IMR-90 (cell line): ENCODE measurements around the gene MAGI1. TPM values are rescaled to one million over a fixed set of nuclear protein-coding genes. Genes with fewer than 3 reads are reported as not detected.

Source experiments
- ATAC-seq: fragments of 200-7000 bp; cut with Tn5 transposase; 2 replicates; pipeline ENCODE4 v1.9.1; 2020; ENCODE audit warnings: low read depth, mild to moderate bottlenecking, moderate library complexity
- BruUV-seq: library from RNA; stranded (reverse); fragments of 400-500 nt; replicated peaks from 2 replicates; lab custom pipeline; 2021; lab: Mats Ljungman, UMichigan
- CTCF ChIA-PET: fragments of 300-600 bp; formaldehyde crosslinking; extraction: SDS; loops from one replicate; lab custom pipeline; 2021; ENCODE audit warnings: antibody characterized with exemption; lab: Yijun Ruan, JAX
- POLR2A ChIA-PET: fragments of 300-600 bp; sonication (Branson Sonifier 250); formaldehyde crosslinking; loops from one replicate; lab custom pipeline; 2022; ENCODE audit warnings: antibody characterized with exemption; ENCODE audit not compliant: unreplicated experiment; lab: Charles Lee
- DNase-seq: peaks from one replicate; pipeline ENCODE4 v3.0.0; 2013
- H2AFZ ChIP-seq: replicated peaks from 2 replicates; pipeline ENCODE3; 2013; ENCODE audit warnings: low read length, mild to moderate bottlenecking; ENCODE audit not compliant: poor library complexity
- H2AK5ac ChIP-seq: 2 replicates; pipeline ENCODE4 v1.6.1; 2013; ENCODE audit warnings: low read depth, low read length, inconsistent platforms
- H2AK9ac ChIP-seq: replicated peaks from 2 replicates; pipeline ENCODE3; 2013; ENCODE audit warnings: mild to moderate bottlenecking, low read depth, low read length, moderate library complexity; ENCODE audit not compliant: poor library complexity
- H2BK120ac ChIP-seq: 2 replicates; pipeline ENCODE4 v1.6.1; 2013; ENCODE audit warnings: low read depth, low read length, inconsistent platforms
- H2BK15ac ChIP-seq: 3 replicates; pipeline ENCODE4 v1.6.1; 2013; ENCODE audit warnings: low read depth, low read length, inconsistent platforms
- H2BK20ac ChIP-seq: 2 replicates; pipeline ENCODE4 v1.6.1; 2013; ENCODE audit warnings: low read depth, mild to moderate bottlenecking, inconsistent platforms, low read length, moderate library complexity
- H2BK5ac ChIP-seq: 2 replicates; pipeline ENCODE4 v1.6.1; 2013; ENCODE audit warnings: mild to moderate bottlenecking, low read depth, low read length, inconsistent platforms; ENCODE audit not compliant: poor library complexity, severe bottlenecking
- H3K14ac ChIP-seq: replicated peaks from 2 replicates; pipeline ENCODE4 v1.6.1; 2013; ENCODE audit warnings: low read depth, low read length, inconsistent platforms
- H3K18ac ChIP-seq: 2 replicates; pipeline ENCODE4 v1.6.1; 2013; ENCODE audit warnings: low read depth, low read length, control low read depth
- H3K23ac ChIP-seq: 2 replicates; pipeline ENCODE4 v1.6.1; 2013; ENCODE audit warnings: low read depth, low read length, inconsistent platforms
- H3K27ac ChIP-seq: 2 replicates; pipeline ENCODE4 v1.5.1; 2013; ENCODE audit warnings: mild to moderate bottlenecking, control low read depth, low read length; ENCODE audit not compliant: insufficient read depth
- H3K27me3 ChIP-seq: 2 replicates; pipeline ENCODE4 v1.6.1; 2013; ENCODE audit warnings: low read length; ENCODE audit not compliant: control insufficient read depth, insufficient read depth
- H3K36me3 ChIP-seq: 2 replicates; pipeline ENCODE4 v1.6.1; 2013; ENCODE audit warnings: low read length, mixed read lengths; ENCODE audit not compliant: control insufficient read depth, insufficient read depth
- H3K4ac ChIP-seq: 2 replicates; pipeline ENCODE4 v1.6.1; 2013; ENCODE audit warnings: low read depth, low read length, inconsistent platforms
- H3K4me1 ChIP-seq: 2 replicates; pipeline ENCODE4 v1.6.1; 2013; ENCODE audit warnings: low read length, mixed read lengths; ENCODE audit not compliant: control insufficient read depth, insufficient read depth
- H3K4me2 ChIP-seq: 2 replicates; pipeline ENCODE4 v1.6.1; 2013; ENCODE audit warnings: low read depth, mild to moderate bottlenecking, control low read depth, low read length, moderate library complexity
- H3K4me3 ChIP-seq: 2 replicates; pipeline ENCODE4 v1.5.1; 2013; ENCODE audit warnings: low read depth, mild to moderate bottlenecking, control low read depth, low read length, moderate library complexity; ENCODE audit not compliant: insufficient read depth
- H3K56ac ChIP-seq: 2 replicates; pipeline ENCODE4 v1.6.1; 2013; ENCODE audit warnings: low read length, inconsistent platforms; ENCODE audit not compliant: insufficient read depth; ENCODE audit errors: extremely low read depth
- H3K79me1 ChIP-seq, 2 experiments: 2 replicates each; pipeline ENCODE4 v1.6.1; 2013; ENCODE audit warnings: low read length in 2 of 2, inconsistent platforms in 1 of 2, low read depth in 1 of 2
- H3K9ac ChIP-seq: 2 replicates; pipeline ENCODE4 v1.6.1; 2013; ENCODE audit warnings: low read depth, low read length, control low read depth
- H3K9me1 ChIP-seq: 2 replicates; pipeline ENCODE4 v1.6.1; 2013; ENCODE audit warnings: low read length, inconsistent platforms; ENCODE audit not compliant: insufficient read depth
- H3K9me3 ChIP-seq: 2 replicates; pipeline ENCODE4 v1.6.1; 2013; ENCODE audit warnings: low read length; ENCODE audit not compliant: control insufficient read depth, insufficient read depth
- H4K20me1 ChIP-seq: 2 replicates; pipeline ENCODE4 v1.6.1; 2013; ENCODE audit warnings: low read length, inconsistent platforms; ENCODE audit not compliant: insufficient read depth
- H4K5ac ChIP-seq: 2 replicates; pipeline ENCODE4 v1.6.1; 2013; ENCODE audit warnings: mild to moderate bottlenecking, low read depth, low read length, control low read depth
- H4K8ac ChIP-seq, 2 experiments: 2 replicates each; pipeline ENCODE4 v1.6.1; 2013; ENCODE audit warnings: low read depth in 2 of 2, low read length in 2 of 2, control low read depth in 1 of 2, inconsistent platforms in 1 of 2
- H4K91ac ChIP-seq: 2 replicates; pipeline ENCODE4 v1.6.1; 2013; ENCODE audit warnings: low read depth, low read length, inconsistent platforms; ENCODE audit not compliant: insufficient read depth
- BHLHE40 ChIP-seq: fragments of 150-350 bp; IDR thresholded peaks from 2 replicates; pipeline ENCODE4 v1.6.1; 2016; ENCODE audit warnings: mild to moderate bottlenecking, low read depth, low read length
- CEBPB ChIP-seq: IDR thresholded peaks from 2 replicates; pipeline ENCODE4 v1.6.1; 2012; ENCODE audit warnings: low read depth, low read length, improper control_type of control experiment
- CHD1 ChIP-seq: IDR thresholded peaks from 2 replicates; pipeline ENCODE4 v1.6.1; 2012; ENCODE audit warnings: low read depth, low read length, improper control_type of control experiment
- CTCF ChIP-seq: conservative IDR thresholded peaks from 2 replicates; pipeline ENCODE4 v1.5.1; 2012; ENCODE audit warnings: mild to moderate bottlenecking, low read depth, low read length, improper control_type of control experiment
- ELK1 ChIP-seq: fragments of 150-350 bp; IDR thresholded peaks from 2 replicates; pipeline ENCODE4 v1.6.1; 2016; ENCODE audit warnings: low read depth, mild to moderate bottlenecking, low read length, moderate library complexity, borderline replicate concordance
- FOS ChIP-seq: fragments of 150-350 bp; IDR thresholded peaks from 2 replicates; pipeline ENCODE4 v1.6.1; 2016; ENCODE audit warnings: low read depth, low read length
- MAFK ChIP-seq: IDR thresholded peaks from 2 replicates; pipeline ENCODE4 v1.6.1; 2012; ENCODE audit warnings: low read depth, low read length, improper control_type of control experiment
- MAZ ChIP-seq: IDR thresholded peaks from 2 replicates; pipeline ENCODE4 v1.6.1; 2012; ENCODE audit warnings: low read depth, mild to moderate bottlenecking, low read length, improper control_type of control experiment, moderate library complexity, borderline replicate concordance
- MXI1 ChIP-seq: IDR thresholded peaks from 2 replicates; pipeline ENCODE4 v1.6.1; 2012; ENCODE audit warnings: low read depth, mild to moderate bottlenecking, low read length, moderate library complexity, borderline replicate concordance
- NFE2L2 ChIP-seq: fragments of 150-350 bp; IDR thresholded peaks from 2 replicates; pipeline ENCODE4 v1.6.1; 2016; ENCODE audit warnings: low read depth, mild to moderate bottlenecking, low read length
- POLR2A ChIP-seq: IDR thresholded peaks from 2 replicates; pipeline ENCODE4 v1.6.1; 2012; ENCODE audit warnings: mild to moderate bottlenecking, low read depth, low read length
- RAD21 ChIP-seq: IDR thresholded peaks from 2 replicates; pipeline ENCODE4 v1.6.1; 2012; ENCODE audit warnings: low read length, improper control_type of control experiment
- RCOR1 ChIP-seq: IDR thresholded peaks from 2 replicates; pipeline ENCODE4 v1.6.1; 2012; ENCODE audit warnings: mild to moderate bottlenecking, low read length, improper control_type of control experiment; ENCODE audit not compliant: insufficient replicate concordance
- RFX5 ChIP-seq: IDR thresholded peaks from 2 replicates; pipeline ENCODE4 v1.8.0; 2012; ENCODE audit warnings: low read depth, mild to moderate bottlenecking, low read length, moderate library complexity
- SMC3 ChIP-seq: fragments of 150-350 bp; IDR thresholded peaks from 2 replicates; pipeline ENCODE4 v1.6.1; 2016; ENCODE audit warnings: low read depth, mild to moderate bottlenecking, antibody characterized with exemption, low read length, moderate library complexity
- USF2 ChIP-seq: fragments of 150-350 bp; IDR thresholded peaks from 2 replicates; pipeline ENCODE4 v1.6.1; 2017; ENCODE audit warnings: mild to moderate bottlenecking, antibody characterized with exemption, low read length, low read depth
- WGBS, 2 experiments: methylation state at CpG; one replicate each; pipeline versions ENCODE4 v1.1.5 to v1.1.7; 2013; ENCODE audit warnings: missing lambda C conversion rate in 2 of 2; ENCODE audit not compliant: insufficient read length in 1 of 2; ENCODE audit errors: extremely low coverage in 2 of 2; 5-methylcytosine and 5-hydroxymethylcytosine counted together
- dilution Hi-C: fragments of 300-500 bp; cut with HindIII; formaldehyde crosslinking; loops from one replicate; pipeline ENCODE4 v1.14.3; 2018; ENCODE audit warnings: low sequenced_read_pairs; ENCODE audit not compliant: unreplicated experiment
- in situ Hi-C: fragments of 300-500 bp; cut with MboI; formaldehyde crosslinking; loops from 3 replicates; pipeline ENCODE4 v1.14.3; 2019; ENCODE audit warnings: low sequenced_read_pairs, inconsistent platforms, mixed read lengths
- intact Hi-C: fragments of 100-400 bp; cut with micrococcal nuclease; formaldehyde crosslinking; loops from 2 replicates; pipeline ENCODE4 v1.10.0; 2022
- polyA plus RNA-seq, 3 experiments: library from polyadenylated mRNA; depleted of rRNA; stranded (reverse); fragments of >200 nt; gene quantifications; 2 replicates each; pipeline ENCODE4 v1.2.3, GENCODE V29; 2012; ENCODE audit warnings: low replicate concordance in 1 of 3
- total RNA-seq: library from RNA; depleted of rRNA; stranded (reverse); fragments of >200 nt; gene quantifications from 2 replicates; pipeline ENCODE4 v1.2.3, GENCODE V29; 2012

Gene MAGI1
- total and polyA plus RNA-seq, 2 of the 4 experiments (the other 2 are of a cell fraction): 14.5 to 24.2 TPM

- WGBS, 2 experiments: 71% methylated on average over 3 of the region's 4 CpGs; no CpG with 5 or more reads in 1 of the 2 experiments
- CTCF ChIA-PET: no interaction called here
These were observed 514.1 kb downstream of the MAGI1 start for GRCh38 chr3:65524584-65524983.

More at GRCh38 chr3:65524584-65524983, 514.1 kb downstream of the MAGI1 start:
- Histone ChIP-seq H3K4me1 (peaks cover 3% of the 10 kb centered on the region), H2BK15ac (no peak overlapping the region), H2AFZ (no peak overlapping the region), H3K4me3 (no peak overlapping the region), H4K5ac (no peak overlapping the region), H3K4ac (no peak overlapping the region), H3K4me2 (no peak overlapping the region), H2AK9ac (no peak overlapping the region), H3K9me3 (no peaks in the 10 kb centered on the region), H3K27ac (no peak overlapping the region), H3K56ac (no peak overlapping the region), H4K20me1 (no peaks in the 10 kb centered on the region; the same call in 1 of the 2 replicates), H3K79me1 (peaks cover 12 to 19% of the 10 kb centered on the region in 2 experiments), H3K36me3 (no peaks in the 10 kb centered on the region), H4K8ac (no peak overlapping the region), H2BK5ac (no peak overlapping the region), H3K9me1 (peaks cover 2% of the 10 kb centered on the region; the same call in 1 of the 2 replicates), H3K23ac (no peak overlapping the region), H4K91ac (no peak overlapping the region), H3K18ac (no peak overlapping the region), H3K14ac (no peak overlapping the region), H2BK20ac (no peak overlapping the region), H3K9ac (no peak overlapping the region), H3K27me3 (no peaks in the 10 kb centered on the region), H2AK5ac (no peak overlapping the region), H2BK120ac (no peak overlapping the region)
- TF ChIP-seq BHLHE40: no peak
- TF ChIP-seq SMC3: no peak
- TF ChIP-seq RAD21: no peak
- TF ChIP-seq RCOR1: no peak
- no peak for TF ChIP-seq POLR2A
- no peak for TF ChIP-seq NFE2L2
- no peak for TF ChIP-seq CTCF
- TF ChIP-seq ELK1: no peak
- no peak for TF ChIP-seq USF2
- TF ChIP-seq CEBPB: no peak
- TF ChIP-seq MAFK: no peak
- no peak for TF ChIP-seq RFX5
- no peak for TF ChIP-seq FOS
- no peak for TF ChIP-seq MXI1
- TF ChIP-seq MAZ: no peak
- TF ChIP-seq CHD1: no peak
- ATAC-seq (no peak), DNase-seq (no peak)
- POLR2A ChIA-PET: no interaction called here
- no TSS peak for BruUV-seq
- intact Hi-C loops: no loop called here
- in situ Hi-C loops: no loop called here
- dilution Hi-C loops: no loop called here
